T-helper 22 cell (primary cell): ENCODE data around the gene ENO2.

Source experiments
- DNase-seq: peaks from one replicate; pipeline ENCODE4 v3.0.0-alpha.2; 2020; ENCODE audit warnings: low read depth

ENO2 gene

GRCh38 chr12:6932766-6933165 is 18.4 kb downstream of the ENO2 start:
- DNase-seq = no peak

GRCh38 chr12:6934110-6934509 is 19.7 kb downstream of the ENO2 start:
- DNase-seq = no peak

- no peak for DNase-seq
These were observed 21.2 kb downstream of the ENO2 start for GRCh38 chr12:6935371-6936193.

DNA sequence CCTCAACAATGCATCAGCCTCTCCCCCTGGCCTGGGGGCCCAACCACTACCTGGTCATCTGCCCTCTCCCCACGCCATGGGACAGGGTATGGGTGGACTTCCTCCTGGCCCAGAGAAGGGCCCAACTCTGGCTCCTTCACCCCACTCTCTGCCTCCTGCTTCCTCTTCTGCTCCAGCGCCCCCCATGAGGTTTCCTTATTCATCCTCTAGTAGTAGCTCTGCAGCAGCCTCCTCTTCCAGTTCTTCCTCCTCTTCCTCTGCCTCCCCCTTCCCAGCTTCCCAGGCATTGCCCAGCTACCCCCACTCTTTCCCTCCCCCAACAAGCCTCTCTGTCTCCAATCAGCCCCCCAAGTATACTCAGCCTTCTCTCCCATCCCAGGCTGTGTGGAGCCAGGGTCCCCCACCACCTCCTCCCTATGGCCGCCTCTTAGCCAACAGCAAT is 21.8 kb downstream of the ENO2 start:
- no peak for DNase-seq

DNA sequence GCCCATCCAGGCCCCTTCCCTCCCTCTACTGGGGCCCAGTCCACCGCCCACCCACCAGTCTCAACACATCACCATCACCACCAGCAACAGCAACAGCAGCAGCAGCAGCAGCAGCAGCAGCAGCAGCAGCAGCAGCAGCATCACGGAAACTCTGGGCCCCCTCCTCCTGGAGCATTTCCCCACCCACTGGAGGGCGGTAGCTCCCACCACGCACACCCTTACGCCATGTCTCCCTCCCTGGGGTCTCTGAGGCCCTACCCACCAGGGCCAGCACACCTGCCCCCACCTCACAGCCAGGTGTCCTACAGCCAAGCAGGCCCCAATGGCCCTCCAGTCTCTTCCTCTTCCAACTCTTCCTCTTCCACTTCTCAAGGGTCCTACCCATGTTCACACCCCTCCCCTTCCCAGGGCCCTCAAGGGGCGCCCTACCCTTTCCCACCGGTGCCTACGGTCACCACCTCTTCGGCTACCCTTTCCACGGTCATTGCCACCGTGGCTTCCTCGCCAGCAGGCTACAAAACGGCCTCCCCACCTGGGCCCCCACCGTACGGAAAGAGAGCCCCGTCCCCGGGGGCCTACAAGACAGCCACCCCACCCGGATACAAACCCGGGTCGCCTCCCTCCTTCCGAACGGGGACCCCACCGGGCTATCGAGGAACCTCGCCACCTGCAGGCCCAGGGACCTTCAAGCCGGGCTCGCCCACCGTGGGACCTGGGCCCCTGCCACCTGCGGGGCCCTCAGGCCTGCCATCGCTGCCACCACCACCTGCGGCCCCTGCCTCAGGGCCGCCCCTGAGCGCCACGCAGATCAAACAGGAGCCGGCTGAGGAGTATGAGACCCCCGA is 22.5 kb downstream of the ENO2 start:
- DNase-seq = no peak

DNA sequence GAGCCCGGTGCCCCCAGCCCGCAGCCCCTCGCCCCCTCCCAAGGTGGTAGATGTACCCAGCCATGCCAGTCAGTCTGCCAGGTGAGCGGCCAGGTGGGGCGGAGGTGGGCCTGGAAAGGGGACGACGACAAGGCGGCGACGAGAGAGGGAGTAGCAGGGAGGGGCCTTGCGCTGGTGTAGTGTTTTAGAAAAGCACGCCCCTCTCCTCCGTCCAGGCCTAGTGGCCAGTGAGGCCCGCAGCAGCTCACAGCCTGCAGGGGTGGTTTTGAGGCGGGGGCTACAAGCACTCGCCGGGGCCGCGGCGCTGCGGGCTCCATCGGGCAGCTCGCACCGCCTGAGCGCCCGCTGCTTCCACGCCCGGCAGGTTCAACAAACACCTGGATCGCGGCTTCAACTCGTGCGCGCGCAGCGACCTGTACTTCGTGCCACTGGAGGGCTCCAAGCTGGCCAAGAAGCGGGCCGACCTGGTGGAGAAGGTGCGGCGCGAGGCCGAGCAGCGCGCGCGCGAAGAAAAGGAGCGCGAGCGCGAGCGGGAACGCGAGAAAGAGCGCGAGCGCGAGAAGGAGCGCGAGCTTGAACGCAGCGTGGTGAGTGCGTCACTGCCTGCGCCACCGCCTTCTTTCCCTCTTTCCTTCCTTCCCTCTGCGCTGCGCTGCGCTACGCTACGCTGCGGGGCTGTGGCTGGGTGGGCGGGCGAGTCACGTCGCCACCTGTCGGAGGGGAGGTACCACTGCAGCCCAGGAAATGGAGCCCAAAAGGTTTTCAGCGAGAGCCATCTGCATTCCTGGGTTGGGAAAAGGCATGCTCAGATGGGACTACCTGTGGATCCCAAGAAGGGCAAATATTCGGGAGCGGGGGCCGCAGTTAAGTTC is 23.3 kb downstream of the ENO2 start:
- DNase-seq = peak; percentile 91

GRCh38 chr12:6938353-6939190 is 24.2 kb downstream of the ENO2 start:
- no peak for DNase-seq

DNA sequence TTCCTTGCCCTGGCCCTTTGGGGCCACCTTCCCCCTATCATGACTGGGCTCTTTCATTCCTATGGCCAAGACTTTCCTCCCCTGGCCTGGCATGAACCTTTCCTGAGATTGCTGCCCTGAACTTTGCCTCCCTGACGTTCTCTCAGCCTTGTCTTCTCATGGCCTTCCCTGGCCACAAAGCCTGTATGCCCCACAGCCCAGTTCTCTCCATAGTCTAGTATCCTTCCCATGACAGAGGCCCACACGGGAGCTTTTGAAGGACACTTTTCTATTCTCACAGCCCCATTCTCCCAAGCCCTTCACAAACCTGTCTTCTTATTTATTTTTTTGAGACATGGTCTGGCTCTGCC is 24.8 kb downstream of the ENO2 start:
- DNase-seq = no peak

DNA sequence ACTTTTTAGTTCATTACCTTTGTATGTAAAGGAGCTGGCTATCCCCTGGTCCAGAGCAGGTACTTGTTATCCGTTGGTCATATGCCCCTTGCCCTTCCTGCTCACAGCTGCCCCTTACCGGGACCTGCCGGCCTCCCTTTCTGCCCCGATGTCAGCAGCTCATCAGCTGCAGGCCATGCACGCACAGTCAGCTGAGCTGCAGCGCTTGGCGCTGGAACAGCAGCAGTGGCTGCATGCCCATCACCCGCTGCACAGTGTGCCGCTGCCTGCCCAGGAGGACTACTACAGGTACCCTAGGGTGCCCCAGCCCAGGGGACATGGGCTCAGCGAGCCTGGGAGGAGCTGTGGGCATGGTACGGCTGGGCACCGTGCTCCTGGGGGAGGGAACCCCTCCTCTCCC is 26.9 kb downstream of the ENO2 start:
- DNase-seq = no peak

GRCh38 chr12:6941782-6942181 is 27.4 kb downstream of the ENO2 start:
- no peak for DNase-seq

GRCh38 chr12:6942331-6942665 is 27.9 kb downstream of the ENO2 start:
- no peak for DNase-seq

DNA sequence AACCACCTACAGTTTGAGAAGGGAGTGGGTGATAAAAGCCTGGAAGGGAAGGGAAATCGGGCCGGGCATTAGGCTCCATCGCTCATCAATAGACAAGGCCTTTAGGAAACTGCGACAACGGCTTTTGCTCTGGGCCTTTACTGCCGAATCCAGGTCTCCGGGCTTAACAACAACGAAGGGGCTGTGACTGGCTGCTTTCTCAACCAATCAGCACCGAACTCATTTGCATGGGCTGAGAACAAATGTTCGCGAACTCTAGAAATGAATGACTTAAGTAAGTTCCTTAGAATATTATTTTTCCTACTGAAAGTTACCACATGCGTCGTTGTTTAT is 29.0 kb downstream of the ENO2 start:
- peak; percentile 77 for DNase-seq

- DNase-seq = peak; percentile 56
These were observed 29.5 kb downstream of the ENO2 start, which contains the start of the genes C12orf57 and RNU7-1 for GRCh38 chr12:6943722-6944380. Gene C12orf57 (plus strand): TSS chr12:6944022. CDS start chr12:6944122, 100 bp downstream. Gene RNU7-1 (plus strand): TSS chr12:6943816.

GRCh38 chr12:6944381-6945186 is 30.2 kb downstream of the ENO2 start:
- peak; percentile 70 for DNase-seq

DNA sequence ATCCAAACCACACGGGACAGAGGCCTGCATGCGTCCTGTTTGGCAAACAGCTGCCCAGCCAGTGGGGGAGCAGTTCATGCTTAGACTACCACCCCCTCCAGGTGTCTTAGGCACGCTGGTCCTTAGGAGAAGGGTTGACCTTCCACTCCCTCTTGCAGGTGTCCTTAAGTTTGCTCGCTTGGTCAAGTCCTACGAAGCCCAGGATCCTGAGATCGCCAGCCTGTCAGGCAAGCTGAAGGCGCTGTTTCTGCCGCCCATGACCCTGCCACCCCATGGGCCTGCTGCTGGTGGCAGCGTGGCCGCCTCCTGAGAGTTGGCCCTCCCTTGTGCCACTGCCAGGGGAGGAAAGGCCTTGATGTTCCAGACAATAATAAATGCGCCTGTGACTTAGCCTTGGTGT is 31.2 kb downstream of the ENO2 start:
- no peak for DNase-seq

DNA sequence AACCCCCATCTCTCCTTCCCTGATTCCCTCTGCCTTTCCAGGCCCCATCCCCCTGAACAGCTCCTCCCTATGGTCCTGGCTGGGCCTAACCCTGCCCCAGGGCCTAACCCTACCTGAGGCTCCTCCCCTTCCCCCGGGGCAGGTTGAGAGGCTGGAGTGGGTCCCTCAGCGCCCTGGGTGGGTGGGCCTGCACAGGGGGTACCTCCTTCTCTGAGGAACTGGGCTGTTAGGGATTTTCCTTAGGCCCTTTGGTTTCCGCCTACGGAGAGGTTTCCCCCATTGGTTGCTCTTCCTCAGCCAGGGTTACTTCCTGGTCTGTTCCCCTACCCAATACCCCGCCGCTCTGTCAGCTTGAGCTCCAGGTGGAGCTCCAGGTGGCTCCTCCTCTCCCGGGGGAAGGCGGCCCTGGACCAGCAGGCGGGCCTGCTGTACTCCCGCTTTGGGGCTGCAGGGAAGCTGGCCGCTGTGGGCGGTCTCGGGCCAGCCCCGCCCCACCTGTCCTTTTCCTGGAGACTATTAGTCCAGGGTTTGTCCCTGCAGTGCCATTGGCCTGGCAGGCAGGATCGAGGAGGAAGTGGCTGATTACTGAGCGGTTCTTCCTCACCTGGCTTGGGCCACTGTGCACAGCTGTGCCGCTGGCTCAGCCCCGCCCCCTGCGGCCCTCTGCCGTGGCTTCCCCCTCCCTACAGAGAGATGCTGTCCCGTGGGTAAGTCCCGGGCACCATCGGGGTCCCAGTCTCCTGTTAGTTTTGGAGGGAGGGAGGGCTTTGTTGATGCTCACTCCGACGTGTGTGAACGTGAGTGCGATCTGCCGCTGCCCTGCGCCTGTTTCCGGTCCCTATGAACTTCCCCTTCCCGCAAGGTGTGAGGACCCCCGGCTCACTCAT is 31.9 kb downstream of the ENO2 start:
- peak; percentile 75 for DNase-seq

DNA sequence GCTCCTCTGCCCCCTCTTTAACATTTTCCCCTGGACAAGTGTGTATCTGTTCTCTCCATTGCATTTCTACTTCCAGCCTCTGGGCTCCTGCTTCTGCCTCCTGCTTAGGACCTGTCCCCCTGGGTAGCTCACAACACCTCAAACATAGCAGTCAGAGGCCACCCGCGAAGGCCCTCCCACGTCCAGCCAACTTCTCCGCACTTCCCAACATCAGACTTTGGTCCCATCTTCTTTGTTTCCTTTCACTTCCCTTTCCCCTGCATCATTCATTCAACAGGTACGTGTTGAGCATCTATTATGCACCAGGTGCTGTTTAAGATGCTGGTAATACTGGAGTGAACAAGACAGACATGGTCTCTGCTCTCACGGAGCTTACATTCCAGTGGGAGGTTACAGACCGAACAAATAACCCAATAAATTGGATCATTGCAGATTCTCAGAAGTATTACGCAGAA is 32.6 kb downstream of the ENO2 start:
- no peak for DNase-seq

DNA sequence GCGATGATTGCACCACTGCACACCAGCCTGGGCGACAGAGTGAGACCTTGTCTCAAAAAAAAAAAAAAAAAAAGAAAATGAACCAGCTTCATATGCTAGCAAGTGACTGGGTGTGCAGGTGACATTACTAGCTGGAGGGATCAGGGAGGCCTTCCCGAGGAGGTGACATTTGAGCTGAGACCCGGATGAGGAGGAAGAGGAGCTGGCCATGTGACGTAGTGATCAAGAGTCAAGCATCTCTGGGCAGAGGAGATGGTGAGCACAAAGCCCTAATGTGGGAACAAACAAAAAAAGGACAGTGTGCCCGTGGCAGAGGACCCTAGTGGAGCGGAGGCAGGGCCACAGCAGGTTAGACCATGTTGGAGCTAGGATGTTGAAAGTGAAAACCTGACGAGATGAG is 33.2 kb downstream of the ENO2 start:
- DNase-seq = no peak
